Measurements from ENCODE around the gene EPHB2. TPM values are rescaled to one million over a fixed set of nuclear protein-coding genes. Genes with fewer than 3 reads are reported as not detected.

The EPHB2 gene
- total and polyA plus RNA-seq, 2 of the 4 experiments (the other 2 are of a cell fraction), result 52.3 to 58.8 TPM

- no peaks in the 10 kb centered on the region for H4K20me1 ChIP-seq (ENCODE audit: insufficient read depth, low read length)
Measured at GRCh38 chr1:22691031-22691753, 19.4 kb upstream of the EPHB2 start.

More at GRCh38 chr1:22691031-22691753, 19.4 kb upstream of the EPHB2 start:
- Histone ChIP-seq H3K4me2 (ENCODE audit: low read depth, low read length) (no peak overlapping the region), H3K4me3 (ENCODE audit: insufficient read depth, low read depth, low read length) (no peak overlapping the region), H4K91ac (ENCODE audit: insufficient read depth, low read depth, low read length) (peak overlapping the region; percentile 26), H2AK9ac (replicated peaks; ENCODE audit: low read depth, low read length, poor library complexity) (no peak overlapping the region), H2BK120ac (ENCODE audit: low read depth, low read length) (peak overlapping the region; percentile 13; the same call in 1 of the 2 replicates), H3K27me3 (ENCODE audit: control insufficient read depth, insufficient read depth, low read length) (no peaks in the 10 kb centered on the region), H3K23ac (ENCODE audit: low read depth, low read length) (0 out of 2 replicates have a peak overlapping the region, but pooled peaks have one; percentile 1), H3K9me1 (ENCODE audit: insufficient read depth, low read length) (0 out of 2 replicates have a peak, but pooled peaks cover 5% of the 10 kb centered on the region), H3K4me1 (ENCODE audit: control insufficient read depth, insufficient read depth, low read length) (peaks cover 5% of the 10 kb centered on the region), H4K5ac (ENCODE audit: low read depth, low read length) (no peak overlapping the region), H2BK20ac (ENCODE audit: low read depth, low read length) (0 out of 2 replicates have a peak overlapping the region, but pooled peaks have one; percentile 21), H2BK5ac (ENCODE audit: low read depth, low read length, poor library complexity, severe bottlenecking) (no peak overlapping the region), H3K9me3 (ENCODE audit: control insufficient read depth, insufficient read depth, low read length) (no peaks in the 10 kb centered on the region), H4K8ac (ENCODE audit: low read depth in 2 of 2, low read length in 2 of 2) (peak overlapping the region in 1 of 2 experiments; percentile 45; a peak in 2 of 4 replicates), H3K36me3 (ENCODE audit: control insufficient read depth, insufficient read depth, low read length) (no peaks in the 10 kb centered on the region), H3K18ac (ENCODE audit: low read depth, low read length) (no peak overlapping the region), H2AFZ (replicated peaks; ENCODE audit: low read length, poor library complexity) (peak overlapping the region; percentile 2), H3K27ac (ENCODE audit: insufficient read depth, low read length) (no peak overlapping the region), H2AK5ac (ENCODE audit: low read depth, low read length) (peak overlapping the region; percentile 2; the same call in 1 of the 2 replicates), H3K56ac (ENCODE audit: extremely low read depth, insufficient read depth, low read length) (no peak overlapping the region), H3K9ac (ENCODE audit: low read depth, low read length) (no peak overlapping the region), H3K79me1 (ENCODE audit: low read depth in 1 of 2, low read length in 2 of 2) (no peaks in the 10 kb centered on the region), H2BK15ac (ENCODE audit: low read depth, low read length) (0 out of 3 replicates have a peak overlapping the region, but pooled peaks have one; percentile 15), H3K14ac (replicated peaks; ENCODE audit: low read depth, low read length) (no peak overlapping the region), H3K4ac (ENCODE audit: low read depth, low read length) (peak overlapping the region; percentile 14)
- intact Hi-C loops (cut with micrococcal nuclease), result no loop called here
- DNase-seq (peak; percentile 62), ATAC-seq (ENCODE audit: low read depth) (no peak)
- in situ Hi-C loops (cut with MboI; ENCODE audit: low sequenced_read_pairs), result no loop called here
- ChIA-PET CTCF (interaction anchor here (0.7 kb wide), 1 partner anchor 13 kb away, joined by 4 read pairs; no protein-coding TSS in a partner anchor), POLR2A (ENCODE audit: unreplicated experiment) (no interaction called here)
- no TSS peak for BruUV-seq (replicated peaks)
- TF ChIP-seq NFE2L2 (IDR thresholded peaks at IDR 0.05; ENCODE audit: low read depth, low read length), result no peak
- TF ChIP-seq CTCF (conservative IDR thresholded peaks at IDR 0.05; ENCODE audit: low read depth, low read length), result no peak
- TF ChIP-seq RCOR1 (IDR thresholded peaks at IDR 0.05; ENCODE audit: insufficient replicate concordance, low read length), result no peak
- no peak for TF ChIP-seq CHD1 (IDR thresholded peaks at IDR 0.05; ENCODE audit: low read depth, low read length)
- TF ChIP-seq MXI1 (IDR thresholded peaks at IDR 0.05; ENCODE audit: borderline replicate concordance, low read depth, low read length), result no peak
- TF ChIP-seq RAD21 (IDR thresholded peaks at IDR 0.05; ENCODE audit: low read length), result no peak
- no peak for TF ChIP-seq MAFK (IDR thresholded peaks at IDR 0.05; ENCODE audit: low read depth, low read length)
- no peak for TF ChIP-seq ELK1 (IDR thresholded peaks at IDR 0.05; ENCODE audit: borderline replicate concordance, low read depth, low read length)
- no peak for TF ChIP-seq CEBPB (IDR thresholded peaks at IDR 0.05; ENCODE audit: low read depth, low read length)
- TF ChIP-seq BHLHE40 (IDR thresholded peaks at IDR 0.05; ENCODE audit: low read depth, low read length), result no peak
- no peak for TF ChIP-seq POLR2A (IDR thresholded peaks at IDR 0.05; ENCODE audit: low read depth, low read length)
- dilution Hi-C loops (cut with HindIII; ENCODE audit: low sequenced_read_pairs, unreplicated experiment), result no loop called here
- no CpG with 5 or more reads among the region's 13 CpGs for WGBS, 2 experiments (ENCODE audit: extremely low coverage in 2 of 2, insufficient read length in 1 of 2)

Data from IMR-90 (cell line).